GM10847 (cell line): ENCODE measurements around the gene SLC5A10.

Experiments used
- POLR2A ChIP-seq: IDR thresholded peaks from 2 replicates; pipeline ENCODE4 v1.6.1; 2011; ENCODE audit not compliant: insufficient read length; ENCODE audit errors: extremely low read depth

SLC5A10 gene

DNA sequence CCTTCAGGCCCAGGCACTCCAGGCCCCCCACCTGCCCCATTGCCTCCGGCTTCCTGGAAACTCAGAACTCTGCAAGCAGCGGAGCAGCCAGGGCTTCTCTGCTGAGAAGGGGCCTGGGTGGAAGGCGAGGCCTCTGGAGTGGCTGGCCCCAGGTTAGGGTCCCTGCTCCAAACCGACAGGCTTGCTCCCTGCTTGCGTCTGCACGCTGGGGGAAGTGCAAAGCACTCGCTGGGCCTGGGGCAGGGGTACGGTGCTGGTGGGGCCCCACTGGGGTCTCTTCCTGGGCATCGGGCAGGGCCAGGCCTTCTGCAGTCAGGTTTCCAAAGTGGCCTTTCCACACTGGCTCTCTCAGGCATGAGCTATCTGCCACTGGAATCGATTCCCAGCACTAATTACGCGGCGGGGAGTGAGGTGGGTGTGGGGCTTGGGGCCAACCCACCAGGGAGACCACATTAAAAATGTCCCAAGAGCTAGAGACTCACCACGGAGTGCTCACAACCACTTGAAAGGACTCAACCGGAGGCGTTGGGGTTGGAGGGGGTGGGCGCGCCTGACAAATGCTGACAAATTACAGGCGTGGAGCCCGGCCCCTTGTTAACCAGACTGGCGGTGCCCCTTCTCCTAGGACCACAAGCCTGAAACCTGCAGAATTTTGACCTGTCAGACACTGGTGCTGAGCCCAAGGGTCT is 34.7 kb downstream of the SLC5A10 start:
- no peak for TF ChIP-seq POLR2A

DNA sequence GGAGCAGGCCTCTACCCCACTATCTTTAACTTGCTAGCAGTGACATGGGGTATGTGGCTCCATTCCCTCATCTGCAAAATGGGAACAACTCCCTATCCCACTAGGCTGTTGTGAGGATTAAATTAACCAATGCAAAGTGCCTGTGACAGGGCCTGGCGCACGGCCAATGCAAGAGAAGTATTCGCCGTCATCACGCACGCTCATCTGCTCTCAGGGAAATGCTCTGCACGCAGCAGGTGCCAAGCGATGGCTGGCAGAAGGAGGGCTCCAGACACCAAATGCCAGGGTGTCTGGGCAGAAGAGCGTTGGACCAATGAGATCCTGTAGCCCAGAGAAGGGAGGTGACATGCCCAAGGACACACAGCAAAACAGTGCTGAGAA is 35.3 kb downstream of the SLC5A10 start:
- no peak for TF ChIP-seq POLR2A

DNA sequence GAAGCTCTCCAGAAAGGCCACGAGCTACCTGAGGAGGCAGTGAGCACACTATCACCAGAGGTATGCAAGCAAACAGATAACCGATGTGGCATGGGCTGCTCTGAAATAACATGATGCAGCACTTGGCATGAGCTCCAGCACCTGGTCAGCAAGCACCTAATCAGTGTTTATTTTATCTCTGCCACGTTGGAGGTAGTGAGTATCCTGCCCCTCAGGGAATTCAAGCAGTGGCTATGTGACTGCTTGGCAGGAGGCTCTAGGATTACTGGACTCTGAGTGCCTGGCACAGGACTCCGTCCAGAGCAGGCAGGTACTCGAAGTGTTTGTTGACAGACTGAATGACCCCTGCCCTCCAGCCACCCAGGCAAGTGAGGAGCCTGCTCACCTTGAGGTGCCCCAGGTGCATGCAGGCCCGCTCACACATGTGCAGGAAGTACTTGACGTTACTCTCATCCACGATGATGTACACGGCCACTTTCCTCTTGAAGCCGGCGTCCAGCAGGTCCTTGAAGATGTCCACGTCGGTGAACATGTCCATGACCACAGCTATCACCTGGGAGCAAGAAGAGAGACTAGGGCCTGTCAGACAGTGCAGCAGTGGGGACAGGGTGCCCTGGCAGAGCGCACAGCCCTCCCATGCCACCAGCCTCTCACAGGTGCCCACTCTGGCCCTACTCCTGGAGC is 36.0 kb downstream of the SLC5A10 start:
- no peak for TF ChIP-seq POLR2A

DNA sequence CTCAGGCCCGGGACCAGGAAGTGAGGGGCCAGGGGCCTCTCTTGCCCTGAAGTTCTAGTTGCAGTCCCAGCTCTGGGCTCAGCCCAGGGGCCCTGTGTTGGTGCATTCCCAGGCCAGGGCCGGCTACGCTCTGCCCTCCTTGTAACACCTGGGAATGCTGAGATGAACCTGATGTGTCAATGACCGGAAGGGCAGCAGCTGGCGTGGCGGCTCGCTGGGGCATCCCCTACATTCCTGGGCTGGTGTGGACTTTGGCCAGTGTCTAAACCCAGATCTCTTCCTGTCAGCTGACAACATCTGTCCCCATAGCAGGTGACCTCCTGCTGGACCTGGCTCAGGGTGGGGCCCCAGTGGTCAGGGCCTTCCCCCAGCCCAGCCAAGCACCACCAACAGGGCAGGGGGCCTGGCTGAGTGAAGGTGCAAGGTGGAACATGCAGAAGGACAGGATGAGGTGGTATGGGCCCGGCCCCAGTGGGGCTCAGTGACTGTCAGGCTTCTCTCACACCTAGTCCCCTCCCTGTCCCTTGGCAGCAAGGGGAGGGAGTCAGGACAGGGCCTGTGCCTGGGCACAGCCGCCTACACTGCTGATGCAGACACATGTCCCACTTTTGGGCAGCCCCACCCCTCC is 36.7 kb downstream of the SLC5A10 start:
- TF ChIP-seq POLR2A = no peak

DNA sequence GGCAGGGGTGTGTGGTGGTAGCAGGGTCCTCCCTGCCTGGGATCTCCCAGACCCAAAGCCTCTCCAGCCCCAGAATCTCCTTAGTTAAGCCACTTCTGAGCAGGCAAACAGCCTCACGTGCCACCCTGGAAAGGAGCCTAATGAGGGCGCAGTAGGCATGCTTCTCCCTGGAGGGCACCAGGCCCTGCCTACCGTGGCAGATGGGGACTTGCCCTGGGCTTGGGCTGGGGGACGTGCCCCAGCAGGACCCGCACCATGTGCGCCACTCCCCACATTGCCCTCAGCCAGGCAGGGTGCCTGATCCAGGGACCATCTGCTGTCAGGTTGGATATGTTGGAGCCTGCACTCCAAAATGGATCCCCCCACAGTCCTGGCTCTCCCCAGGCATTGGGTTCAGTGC is 38.4 kb downstream of the SLC5A10 start:
- TF ChIP-seq POLR2A = no peak

DNA sequence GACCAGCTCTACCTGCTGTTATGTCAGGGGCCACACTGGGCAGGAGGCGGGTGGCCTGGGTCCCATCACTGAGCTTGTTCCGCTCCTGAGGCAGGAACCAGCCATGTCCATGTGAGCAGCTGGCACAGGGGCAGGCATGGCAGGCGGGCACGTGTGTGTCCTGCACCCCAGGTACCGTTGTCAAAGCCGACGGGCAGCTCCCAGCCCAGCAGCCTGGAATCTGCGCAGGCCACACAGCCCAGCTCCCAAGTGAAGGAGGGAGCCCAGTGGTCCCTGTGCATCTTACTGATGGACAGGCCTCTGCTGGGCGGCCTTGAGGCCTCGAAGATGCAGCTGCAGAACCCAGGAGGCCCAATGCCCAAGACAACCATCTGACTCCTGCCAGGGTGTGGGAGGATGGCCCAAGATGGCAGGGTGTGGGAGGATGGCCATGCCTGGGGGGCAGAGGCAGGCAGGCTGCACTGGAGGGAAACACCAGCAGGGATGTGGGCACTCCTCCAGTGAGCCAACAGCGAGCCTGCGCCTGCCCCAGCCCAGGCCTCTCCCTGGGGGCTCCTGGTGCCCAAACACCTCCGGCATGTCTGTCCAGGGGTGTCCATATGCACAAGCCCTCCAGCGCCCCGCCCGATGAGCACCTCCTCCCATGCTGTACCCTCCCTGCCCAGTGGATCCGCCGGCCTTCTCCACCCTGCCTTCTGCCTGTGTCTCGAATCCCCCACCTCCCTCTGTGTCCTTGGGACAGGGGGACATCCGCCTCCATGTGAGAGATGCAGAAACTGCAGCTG is 39.8 kb downstream of the SLC5A10 start:
- TF ChIP-seq POLR2A = no peak

DNA sequence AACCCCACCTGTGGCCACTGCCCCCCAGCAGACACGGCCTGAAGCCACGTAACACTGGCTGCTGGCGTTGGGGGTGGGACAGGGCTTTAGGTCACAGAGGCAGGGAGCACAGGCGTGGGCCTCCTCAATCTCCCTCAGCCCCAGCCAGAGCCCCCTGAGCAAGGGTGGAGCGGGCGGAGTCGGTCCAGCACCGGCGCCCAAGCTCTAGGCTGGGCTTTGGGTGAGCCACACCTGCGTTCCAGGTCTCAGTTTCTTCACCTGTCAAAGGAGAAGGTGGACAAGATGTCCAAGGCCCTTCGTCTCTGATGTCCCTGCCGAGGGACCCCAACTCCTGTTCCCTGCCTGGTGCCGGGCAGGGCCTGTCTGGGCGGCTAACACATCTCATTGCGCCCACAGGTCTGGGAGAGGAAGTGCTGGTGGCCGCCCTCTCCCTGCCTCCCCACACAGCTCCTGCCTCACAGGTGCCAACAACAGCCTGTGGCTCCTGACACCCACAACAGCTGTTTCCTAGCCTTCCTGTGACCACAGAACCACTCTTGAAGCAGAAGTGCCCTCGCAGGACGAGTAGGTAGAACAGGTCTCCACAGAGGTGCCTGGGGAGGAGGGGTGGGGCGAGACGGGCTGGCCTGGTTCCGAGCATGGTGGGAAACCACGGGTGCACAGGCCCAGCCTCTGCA is 40.6 kb downstream of the SLC5A10 start:
- TF ChIP-seq POLR2A = no peak

DNA sequence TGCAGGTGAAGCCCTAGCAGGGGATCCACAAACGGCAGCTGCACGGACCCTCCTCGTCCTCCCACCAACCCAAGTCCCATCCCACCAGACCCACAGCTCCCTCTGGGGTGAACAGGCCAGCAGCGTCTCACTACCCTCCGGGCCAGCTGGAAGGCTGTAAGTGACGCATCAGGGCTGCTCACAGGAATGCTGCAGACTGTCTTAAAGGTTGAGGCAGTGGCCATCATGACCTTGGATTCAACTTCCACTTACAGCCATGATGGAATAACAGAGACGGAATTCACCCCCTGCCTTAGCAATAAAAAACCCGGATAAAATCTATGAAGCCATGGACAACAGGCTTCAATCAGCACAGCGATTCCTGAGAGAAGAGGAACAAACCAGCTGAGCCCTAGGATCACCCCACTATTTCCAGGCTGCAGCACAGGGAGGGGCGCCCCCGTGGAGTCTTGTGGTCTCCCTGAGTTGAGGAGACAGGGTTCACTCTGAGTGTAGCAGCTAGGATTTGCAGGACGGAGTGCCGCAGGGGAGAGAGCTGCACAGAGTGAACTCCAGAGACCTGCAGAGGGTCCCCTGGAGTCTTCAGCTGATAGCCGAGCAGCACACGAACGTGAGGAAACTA is 42.1 kb downstream of the SLC5A10 start:
- TF ChIP-seq POLR2A = no peak

DNA sequence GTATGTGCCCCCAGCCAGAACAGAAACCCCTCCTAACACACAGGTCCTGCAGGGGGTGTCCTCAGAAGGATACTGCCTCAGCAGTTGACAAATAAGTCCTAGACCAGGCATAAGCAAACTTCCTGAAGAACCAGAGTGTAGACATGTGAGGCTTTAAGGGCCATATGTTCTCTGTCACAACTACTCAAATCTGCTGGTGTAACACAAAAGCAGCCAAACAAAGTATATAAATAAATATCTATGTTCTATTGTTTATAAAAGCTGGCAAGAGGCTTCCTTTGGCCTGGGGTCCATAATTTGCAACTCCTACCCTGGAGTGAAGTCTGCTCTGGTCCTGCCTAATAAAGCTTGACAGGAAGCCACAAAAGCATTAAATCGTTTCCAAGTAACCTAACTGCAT is 42.7 kb downstream of the SLC5A10 start:
- TF ChIP-seq POLR2A = no peak

DNA sequence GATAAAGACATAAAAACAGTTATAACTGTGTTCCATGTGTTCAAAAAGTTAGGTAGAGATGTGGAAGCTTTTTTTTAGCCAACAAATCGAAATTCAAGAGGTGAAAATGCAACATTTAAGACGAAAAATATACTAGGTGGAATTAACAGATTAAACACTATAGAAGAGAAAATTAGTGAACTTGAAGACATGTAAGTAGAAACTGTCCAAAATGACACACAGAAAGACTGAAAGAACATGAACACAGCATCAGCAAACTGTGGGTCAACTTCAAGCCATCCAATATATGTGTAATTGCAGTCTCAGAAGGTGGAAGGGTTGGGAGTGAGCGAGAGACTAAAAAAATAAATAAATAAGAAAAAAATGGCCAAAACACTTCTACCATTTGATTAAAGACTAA is 43.3 kb downstream of the SLC5A10 start:
- TF ChIP-seq POLR2A = no peak

DNA sequence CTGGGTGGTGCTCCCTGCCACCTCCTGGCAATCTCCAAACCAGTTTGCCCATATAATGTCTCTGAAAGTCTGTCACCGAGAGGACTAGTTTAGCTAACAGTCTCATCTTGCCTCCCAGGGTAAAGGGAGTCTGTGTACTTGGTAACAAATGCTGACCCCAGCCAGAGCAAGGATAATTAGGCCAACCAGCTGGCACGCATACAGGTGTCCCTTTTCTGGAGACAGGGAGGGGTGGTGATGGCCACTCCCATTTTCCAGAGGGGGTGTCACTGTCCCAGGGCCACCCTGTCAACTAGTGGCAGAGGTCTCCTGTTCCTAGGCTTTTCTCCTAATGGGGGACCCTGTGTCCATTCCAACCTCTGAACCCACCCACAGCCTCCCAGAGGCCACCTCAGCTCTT is 44.5 kb downstream of the SLC5A10 start:
- no peak for TF ChIP-seq POLR2A

DNA sequence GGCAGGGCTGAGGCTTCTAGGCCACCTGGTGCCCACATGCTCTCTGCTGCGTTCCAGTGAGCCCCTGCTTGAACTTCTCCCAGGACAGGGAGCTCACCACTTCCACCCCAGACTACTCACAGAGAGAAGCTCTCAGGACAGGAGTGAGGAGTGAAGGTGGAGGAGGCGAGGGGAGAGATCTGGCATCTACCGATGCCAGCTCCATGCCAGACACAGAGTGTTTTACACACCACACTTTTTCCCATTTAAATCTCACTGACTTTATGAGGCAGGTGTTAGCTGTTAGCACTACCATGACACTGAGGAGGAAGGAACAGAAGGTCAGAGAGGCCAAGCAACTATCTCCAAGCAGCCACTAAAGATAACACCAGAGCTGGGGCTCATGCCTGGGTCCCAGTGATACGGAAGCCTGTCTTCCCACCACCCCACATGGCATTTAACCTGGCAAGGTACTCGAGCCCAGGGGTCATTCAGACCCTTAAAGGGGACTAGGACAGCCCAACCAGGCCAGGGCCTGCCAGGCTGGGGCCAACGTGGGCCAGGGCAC is 45.8 kb downstream of the SLC5A10 start:
- TF ChIP-seq POLR2A = no peak

DNA sequence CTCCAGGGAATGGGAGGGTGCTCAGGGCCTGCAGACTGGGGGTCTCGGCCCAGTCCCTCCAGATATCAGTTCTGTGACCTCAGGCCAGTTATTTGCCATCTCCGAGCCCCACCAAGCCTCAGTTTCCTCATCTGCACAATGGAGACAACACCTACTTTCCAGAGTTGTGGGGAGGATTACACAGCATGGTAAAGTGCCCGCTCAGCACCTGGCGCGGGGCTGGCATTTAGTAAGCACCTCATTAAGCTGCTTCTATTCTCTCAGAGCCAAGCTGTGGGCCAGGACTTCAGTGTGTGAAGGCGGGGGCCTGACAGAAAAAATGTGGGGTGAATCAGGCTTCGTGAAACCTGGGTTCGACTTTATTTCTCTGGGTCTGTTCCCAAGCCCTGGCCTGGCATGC is 47.4 kb downstream of the SLC5A10 start:
- no peak for TF ChIP-seq POLR2A

DNA sequence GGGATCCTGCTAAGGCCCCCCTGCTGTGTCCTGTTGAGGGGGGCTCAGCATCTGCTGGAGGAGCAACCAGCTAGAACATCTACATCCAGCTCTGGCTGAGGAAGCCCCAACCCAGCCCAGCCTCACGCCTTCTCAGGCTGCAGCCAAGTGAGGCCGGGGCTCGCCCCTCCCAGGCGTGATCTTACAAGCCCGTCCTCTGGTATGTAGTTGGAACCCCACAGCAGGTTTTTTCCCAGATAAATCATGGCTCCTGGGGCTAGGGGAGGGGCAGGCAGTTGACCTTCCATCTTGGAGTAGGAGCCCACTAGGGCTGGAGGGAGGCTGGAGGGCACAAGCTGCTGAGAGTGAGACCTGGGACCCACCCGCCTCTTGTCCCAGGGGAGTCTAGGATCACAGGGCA is 47.9 kb downstream of the SLC5A10 start:
- no peak for TF ChIP-seq POLR2A
